ENCODE measurements around the gene NRL. TPM values are rescaled to one million over a fixed set of nuclear protein-coding genes. Genes with fewer than 3 reads are reported as not detected.

Gene NRL
- total RNA-seq, 1 donor, result 0.90 TPM

GRCh38 chr14:24066496-24067132 lies 48.1 kb downstream of the NRL start:
- DNase-seq (ENCODE audit: low read depth), result no peak
- no peak for TF ChIP-seq CTCF (IDR thresholded peaks at IDR 0.05; ENCODE audit: insufficient read depth, low read length)

GRCh38 chr14:24065408-24065807 lies 49.3 kb downstream of the NRL start:
- no peak overlapping the region for H3K4me3 ChIP-seq (ENCODE audit: low read depth, low read length)
- DNase-seq (ENCODE audit: low read depth), result no peak
- no peak for TF ChIP-seq CTCF (IDR thresholded peaks at IDR 0.05; ENCODE audit: insufficient read depth, low read length)

More at GRCh38 chr14:24066496-24067132, 48.1 kb downstream of the NRL start:
- no peak overlapping the region for H3K4me3 ChIP-seq (ENCODE audit: low read depth, low read length)

- no peak for DNase-seq (ENCODE audit: low read depth)
- no peak for TF ChIP-seq CTCF (IDR thresholded peaks at IDR 0.05; ENCODE audit: insufficient read depth, low read length)
- H3K4me3 ChIP-seq (ENCODE audit: low read depth, low read length), result no peak overlapping the region
Measured at GRCh38 chr14:24064856-24065255, 49.9 kb downstream of the NRL start.

GRCh38 chr14:24064091-24064795 lies 50.5 kb downstream of the NRL start:
- H3K4me3 ChIP-seq (ENCODE audit: low read depth, low read length), result no peak overlapping the region
- DNase-seq (ENCODE audit: low read depth), result no peak
- TF ChIP-seq CTCF (IDR thresholded peaks at IDR 0.05; ENCODE audit: insufficient read depth, low read length), result no peak

- no peak for DNase-seq (ENCODE audit: low read depth)
- no peak for TF ChIP-seq CTCF (IDR thresholded peaks at IDR 0.05; ENCODE audit: insufficient read depth, low read length)
- H3K4me3 ChIP-seq (ENCODE audit: low read depth, low read length), result no peak overlapping the region
Measured at GRCh38 chr14:24063263-24063836, 51.4 kb downstream of the NRL start.

- no peak for TF ChIP-seq CTCF (IDR thresholded peaks at IDR 0.05; ENCODE audit: insufficient read depth, low read length)
- DNase-seq (ENCODE audit: low read depth), result no peak
- H3K4me3 ChIP-seq (ENCODE audit: low read depth, low read length), result no peak overlapping the region
Measured at GRCh38 chr14:24062216-24062980, 52.4 kb downstream of the NRL start.
